Measurements from ENCODE around the gene SERPINB2. TPM values are rescaled to one million over a fixed set of nuclear protein-coding genes. Genes with fewer than 3 reads are reported as not detected.

Gene SERPINB2
- total and polyA plus RNA-seq, 2 donors from 2014 or later: not detected

DNA sequence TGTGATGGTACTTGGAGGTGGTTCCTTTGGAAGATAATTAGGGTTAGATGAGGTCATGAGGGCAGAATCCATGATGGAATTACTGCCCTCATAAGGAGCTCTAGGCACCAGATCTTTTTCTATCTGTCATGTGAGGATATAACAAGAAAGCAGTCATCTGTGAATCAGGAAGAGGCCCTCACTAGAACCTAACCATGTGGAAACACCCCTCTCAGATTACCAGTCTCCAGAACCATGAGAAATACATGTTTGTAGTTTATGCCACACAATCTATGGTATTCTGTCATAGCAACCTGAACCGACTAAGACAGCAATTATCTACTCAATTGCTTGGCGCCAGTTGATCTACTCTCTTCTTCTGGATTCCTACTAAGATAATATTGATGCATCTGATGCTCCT, 17.9 kb downstream of the SERPINB2 start:
- H3K9me3 ChIP-seq (ENCODE audit: control insufficient read depth in 2 of 3, insufficient read depth in 1 of 3, low read length in 3 of 3): no peaks in the 10 kb centered on the region
- DNase-seq (peak in 2 of 5 donors; percentile 15 to 30), FAIRE-seq (no peak)
- H3K9ac ChIP-seq (ENCODE audit: low read length in 3 of 3): no peak overlapping the region
- no peaks in the 10 kb centered on the region for H3K27me3 ChIP-seq (ENCODE audit: control insufficient read depth, insufficient read depth, low read length)
- no peaks in the 10 kb centered on the region for H3K4me1 ChIP-seq (ENCODE audit: control insufficient read depth in 2 of 3, insufficient read depth in 2 of 3, low read depth in 1 of 3, low read length in 3 of 3)
- no peak overlapping the region for H3K4me3 ChIP-seq (ENCODE audit: low read length in 3 of 3)
- no peaks in the 10 kb centered on the region for H3K36me3 ChIP-seq (ENCODE audit: control insufficient read depth in 2 of 3, insufficient read depth in 3 of 3, low read length in 3 of 3)
- H3K27ac ChIP-seq (ENCODE audit: low read depth in 2 of 2, low read length in 2 of 2): no peak overlapping the region
- intact Hi-C loops (cut with DNase I): no loop called here
- TF ChIP-seq, protein P1, sequence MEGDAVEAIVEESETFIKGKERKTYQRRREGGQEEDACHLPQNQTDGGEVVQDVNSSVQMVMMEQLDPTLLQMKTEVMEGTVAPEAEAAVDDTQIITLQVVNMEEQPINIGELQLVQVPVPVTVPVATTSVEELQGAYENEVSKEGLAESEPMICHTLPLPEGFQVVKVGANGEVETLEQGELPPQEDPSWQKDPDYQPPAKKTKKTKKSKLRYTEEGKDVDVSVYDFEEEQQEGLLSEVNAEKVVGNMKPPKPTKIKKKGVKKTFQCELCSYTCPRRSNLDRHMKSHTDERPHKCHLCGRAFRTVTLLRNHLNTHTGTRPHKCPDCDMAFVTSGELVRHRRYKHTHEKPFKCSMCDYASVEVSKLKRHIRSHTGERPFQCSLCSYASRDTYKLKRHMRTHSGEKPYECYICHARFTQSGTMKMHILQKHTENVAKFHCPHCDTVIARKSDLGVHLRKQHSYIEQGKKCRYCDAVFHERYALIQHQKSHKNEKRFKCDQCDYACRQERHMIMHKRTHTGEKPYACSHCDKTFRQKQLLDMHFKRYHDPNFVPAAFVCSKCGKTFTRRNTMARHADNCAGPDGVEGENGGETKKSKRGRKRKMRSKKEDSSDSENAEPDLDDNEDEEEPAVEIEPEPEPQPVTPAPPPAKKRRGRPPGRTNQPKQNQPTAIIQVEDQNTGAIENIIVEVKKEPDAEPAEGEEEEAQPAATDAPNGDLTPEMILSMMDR (IDR thresholded peaks at IDR 0.05; ENCODE audit: borderline replicate concordance, extremely low read depth, insufficient read depth): no peak

DNA sequence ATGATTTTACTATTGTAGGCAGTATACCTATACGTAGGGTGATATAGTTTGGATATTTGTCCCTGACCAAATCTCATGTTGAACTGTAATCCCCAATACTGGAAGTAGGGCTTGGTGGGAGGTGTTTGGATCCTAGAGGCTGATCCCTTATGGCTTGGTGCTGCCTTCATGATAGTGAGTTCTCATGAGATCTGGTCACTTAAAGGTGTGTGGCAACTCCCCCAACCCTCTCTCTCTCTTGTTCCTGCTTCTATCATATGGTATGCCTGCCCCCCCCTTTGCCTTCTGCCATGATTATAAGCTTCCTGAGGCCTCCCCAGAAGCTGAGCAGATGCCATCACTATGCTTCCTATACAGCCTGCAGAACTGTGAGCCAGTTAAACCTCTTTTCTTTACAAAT, 18.6 kb downstream of the SERPINB2 start:
- TF ChIP-seq, protein P1 (IDR thresholded peaks at IDR 0.05; ENCODE audit: borderline replicate concordance, extremely low read depth, insufficient read depth): no peak
- Histone ChIP-seq H3K36me3 (ENCODE audit: control insufficient read depth in 2 of 3, insufficient read depth in 3 of 3, low read length in 3 of 3) (no peaks in the 10 kb centered on the region), H3K27ac (ENCODE audit: low read depth in 2 of 2, low read length in 2 of 2) (no peak overlapping the region), H3K9ac (ENCODE audit: low read length in 3 of 3) (no peak overlapping the region), H3K9me3 (ENCODE audit: control insufficient read depth in 2 of 3, insufficient read depth in 1 of 3, low read length in 3 of 3) (no peaks in the 10 kb centered on the region), H3K27me3 (ENCODE audit: control insufficient read depth, insufficient read depth, low read length) (no peaks in the 10 kb centered on the region), H3K4me3 (ENCODE audit: low read length in 3 of 3) (no peak overlapping the region), H3K4me1 (ENCODE audit: control insufficient read depth in 2 of 3, insufficient read depth in 2 of 3, low read depth in 1 of 3, low read length in 3 of 3) (no peaks in the 10 kb centered on the region)
- FAIRE-seq: no peak
- DNase-seq: no peak
- intact Hi-C loops (cut with DNase I): no loop called here

DNA sequence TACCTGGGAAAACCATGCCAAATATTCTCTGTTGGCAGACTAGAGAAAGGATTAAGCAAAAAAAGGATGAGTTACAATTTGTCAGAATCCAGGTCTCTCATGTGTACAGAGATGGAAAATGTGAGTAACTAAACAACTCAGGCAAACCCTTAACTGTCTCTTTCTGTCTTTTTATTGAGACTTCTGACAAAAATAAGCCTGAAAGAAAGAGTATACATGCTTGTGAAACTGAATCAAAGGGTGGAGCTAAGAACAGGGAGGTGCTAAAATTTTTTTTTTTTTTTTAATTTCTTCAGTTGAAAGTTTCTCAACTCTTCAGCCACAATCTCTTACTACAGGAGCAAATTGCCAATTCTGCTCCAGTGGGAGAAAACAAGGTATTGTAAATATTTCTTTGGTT, 20.2 kb downstream of the SERPINB2 start, which contains the start of gene SERPINB10:
Gene SERPINB10, plus strand, starts transcription at position 295 of the 400 bp plus-strand sequence. CDS start 7,553 bp downstream, outside the sequence.
- TF ChIP-seq, protein P1 (IDR thresholded peaks at IDR 0.05; ENCODE audit: borderline replicate concordance, extremely low read depth, insufficient read depth): no peak
- H3K9me3 ChIP-seq (ENCODE audit: control insufficient read depth in 2 of 3, insufficient read depth in 1 of 3, low read length in 3 of 3): no peaks in the 10 kb centered on the region
- H3K27ac ChIP-seq (ENCODE audit: low read depth in 2 of 2, low read length in 2 of 2): no peak within 1 kb of the TSS
- intact Hi-C loops (cut with DNase I): no loop called here
- no peak within 1 kb of the TSS for H3K9ac ChIP-seq (ENCODE audit: low read length in 3 of 3)
- no peaks in the 10 kb centered on the region for H3K36me3 ChIP-seq (ENCODE audit: control insufficient read depth in 2 of 3, insufficient read depth in 3 of 3, low read length in 3 of 3)
- FAIRE-seq: no peak
- H3K4me1 ChIP-seq (ENCODE audit: control insufficient read depth in 2 of 3, insufficient read depth in 2 of 3, low read depth in 1 of 3, low read length in 3 of 3): no peaks in the 10 kb centered on the region
- H3K27me3 ChIP-seq (ENCODE audit: control insufficient read depth, insufficient read depth, low read length): no peaks in the 10 kb centered on the region
- no peak for DNase-seq
- H3K4me3 ChIP-seq (ENCODE audit: low read length in 3 of 3): no peak within 1 kb of the TSS

DNA sequence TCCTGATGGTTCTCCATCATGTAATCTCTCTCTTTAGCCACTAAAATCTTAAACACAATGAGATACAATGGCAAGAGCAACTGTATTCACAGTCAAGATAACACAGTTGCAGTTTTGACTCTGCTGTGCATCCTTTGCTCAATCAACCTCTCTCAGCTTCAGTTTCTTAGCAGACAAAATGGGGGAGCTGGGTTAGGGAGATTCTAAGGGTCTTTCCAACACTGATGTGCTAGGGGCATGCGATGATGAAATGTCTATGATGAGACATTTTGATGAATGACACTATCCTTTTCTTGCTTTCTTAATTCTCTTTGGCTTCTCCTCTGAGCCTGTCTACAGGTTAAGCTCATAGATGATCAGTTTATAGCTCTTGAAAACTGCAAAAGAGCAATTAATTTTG, 21.4 kb downstream of the SERPINB2 start:
- Histone ChIP-seq H3K4me3 (ENCODE audit: low read length in 3 of 3) (no peak overlapping the region), H3K27me3 (ENCODE audit: control insufficient read depth, insufficient read depth, low read length) (no peaks in the 10 kb centered on the region), H3K9ac (ENCODE audit: low read length in 3 of 3) (no peak overlapping the region), H3K9me3 (ENCODE audit: control insufficient read depth in 2 of 3, insufficient read depth in 1 of 3, low read length in 3 of 3) (no peaks in the 10 kb centered on the region), H3K4me1 (ENCODE audit: control insufficient read depth in 2 of 3, insufficient read depth in 2 of 3, low read depth in 1 of 3, low read length in 3 of 3) (no peaks in the 10 kb centered on the region), H3K27ac (ENCODE audit: low read depth in 2 of 2, low read length in 2 of 2) (no peak overlapping the region), H3K36me3 (ENCODE audit: control insufficient read depth in 2 of 3, insufficient read depth in 3 of 3, low read length in 3 of 3) (no peaks in the 10 kb centered on the region)
- intact Hi-C loops (cut with DNase I): no loop called here
- FAIRE-seq (no peak), DNase-seq (no peak)
- TF ChIP-seq, protein P1 (IDR thresholded peaks at IDR 0.05; ENCODE audit: borderline replicate concordance, extremely low read depth, insufficient read depth): no peak
